ENCODE measurements around the gene MAP2K2.

Gene MAP2K2

DNA sequence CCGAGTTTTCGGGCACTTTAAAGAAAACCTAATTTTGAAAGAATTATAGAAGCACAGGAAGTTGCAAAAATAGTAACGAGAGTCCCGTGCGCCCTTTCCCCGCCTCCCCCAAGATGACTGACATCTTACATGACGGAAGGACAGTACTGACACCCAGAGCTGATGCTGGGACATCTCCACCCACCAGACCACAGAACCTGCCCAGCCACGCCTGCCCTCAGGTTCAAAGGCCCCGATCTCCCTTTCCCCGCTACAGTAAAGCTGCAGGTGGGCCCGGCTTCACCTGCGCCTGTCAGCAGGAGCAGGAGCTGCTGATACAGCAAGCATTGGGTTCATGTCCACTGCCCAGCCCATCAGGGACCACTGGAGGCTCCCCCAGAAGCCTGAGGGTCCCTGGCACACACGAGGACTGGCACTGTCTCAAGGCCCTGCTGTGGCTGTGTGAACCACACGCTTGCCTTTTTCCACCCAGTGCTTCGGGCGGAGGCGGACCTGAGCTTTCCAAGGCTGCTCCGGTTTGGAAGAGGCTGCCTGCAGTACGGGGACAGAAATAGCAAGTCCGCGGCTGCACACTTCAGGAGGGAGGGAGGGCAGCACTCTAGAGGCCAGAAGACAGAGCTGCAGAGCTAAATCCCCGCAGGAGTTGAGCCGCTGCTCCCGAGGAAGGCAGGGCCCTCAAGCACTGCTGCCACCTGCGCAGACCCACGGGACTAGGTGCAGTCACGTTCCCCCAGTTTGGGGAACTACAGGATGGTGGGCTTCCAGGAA, 8.7 kb downstream of the MAP2K2 start:
- TF ChIP-seq, protein P1, sequence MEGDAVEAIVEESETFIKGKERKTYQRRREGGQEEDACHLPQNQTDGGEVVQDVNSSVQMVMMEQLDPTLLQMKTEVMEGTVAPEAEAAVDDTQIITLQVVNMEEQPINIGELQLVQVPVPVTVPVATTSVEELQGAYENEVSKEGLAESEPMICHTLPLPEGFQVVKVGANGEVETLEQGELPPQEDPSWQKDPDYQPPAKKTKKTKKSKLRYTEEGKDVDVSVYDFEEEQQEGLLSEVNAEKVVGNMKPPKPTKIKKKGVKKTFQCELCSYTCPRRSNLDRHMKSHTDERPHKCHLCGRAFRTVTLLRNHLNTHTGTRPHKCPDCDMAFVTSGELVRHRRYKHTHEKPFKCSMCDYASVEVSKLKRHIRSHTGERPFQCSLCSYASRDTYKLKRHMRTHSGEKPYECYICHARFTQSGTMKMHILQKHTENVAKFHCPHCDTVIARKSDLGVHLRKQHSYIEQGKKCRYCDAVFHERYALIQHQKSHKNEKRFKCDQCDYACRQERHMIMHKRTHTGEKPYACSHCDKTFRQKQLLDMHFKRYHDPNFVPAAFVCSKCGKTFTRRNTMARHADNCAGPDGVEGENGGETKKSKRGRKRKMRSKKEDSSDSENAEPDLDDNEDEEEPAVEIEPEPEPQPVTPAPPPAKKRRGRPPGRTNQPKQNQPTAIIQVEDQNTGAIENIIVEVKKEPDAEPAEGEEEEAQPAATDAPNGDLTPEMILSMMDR (conservative IDR thresholded peaks at IDR 0.05; ENCODE audit: low read depth, low read length), result no peak
- DNase-seq (ENCODE audit: low read depth), result no peak
- no peak overlapping the region for H3K4me3 ChIP-seq (ENCODE audit: low read depth, low read length)

DNA sequence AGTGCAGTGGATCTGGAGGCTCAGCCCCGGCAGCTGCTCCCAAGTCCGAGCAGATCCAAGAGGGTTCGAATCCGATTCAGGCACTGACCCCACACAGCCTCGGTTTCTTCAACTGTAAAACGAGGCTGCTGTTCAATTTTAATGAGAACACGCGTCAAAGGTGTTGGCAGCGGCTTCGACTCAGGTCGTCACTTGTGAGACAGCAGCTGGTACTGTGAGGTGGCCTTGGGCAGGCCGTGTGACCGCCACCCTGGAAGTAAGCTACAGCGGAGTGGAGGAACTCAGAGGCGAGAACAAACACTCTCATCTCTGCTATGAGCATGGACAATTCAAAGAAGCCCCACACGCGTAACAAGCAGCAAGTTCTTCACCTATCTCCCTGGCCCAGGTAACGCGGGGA, 9.7 kb downstream of the MAP2K2 start:
- DNase-seq (ENCODE audit: low read depth), result no peak
- TF ChIP-seq, protein P1 (conservative IDR thresholded peaks at IDR 0.05; ENCODE audit: low read depth, low read length), result no peak
- no peak overlapping the region for H3K4me3 ChIP-seq (ENCODE audit: low read depth, low read length)

DNA sequence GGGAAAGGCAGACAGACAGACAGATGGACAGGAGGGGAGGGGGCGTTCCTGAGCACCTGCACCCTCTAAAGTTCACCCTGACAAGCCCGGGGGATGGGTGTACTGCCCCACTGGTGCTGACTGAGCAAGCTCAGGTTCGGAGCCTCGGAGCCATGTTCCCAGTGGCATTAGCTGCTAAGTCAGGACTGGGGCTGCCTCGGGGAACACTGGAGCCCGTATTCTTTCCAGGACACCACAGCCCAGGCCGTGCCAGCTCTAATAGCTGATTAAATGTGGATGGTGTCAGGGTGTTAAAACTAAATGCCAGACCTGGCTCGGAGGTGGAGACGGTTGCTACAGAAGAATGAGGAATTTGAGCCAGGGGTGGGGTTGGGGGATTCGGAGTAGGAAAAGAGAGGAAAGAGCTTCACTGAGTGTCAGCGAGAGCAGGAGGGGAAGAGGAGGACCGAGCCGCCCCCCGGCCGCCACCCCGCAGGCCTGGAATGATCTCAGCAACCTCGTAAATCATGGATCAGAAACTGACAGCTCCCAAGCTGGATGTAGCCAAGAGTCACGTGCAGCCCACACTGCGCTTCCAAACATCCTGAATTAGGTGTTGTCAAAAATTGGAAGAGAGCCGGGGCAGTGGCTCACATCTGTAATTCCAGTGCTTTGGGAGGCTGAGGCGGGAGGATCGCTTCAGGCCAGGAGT, 10.4 kb downstream of the MAP2K2 start:
- no peak for DNase-seq (ENCODE audit: low read depth)
- TF ChIP-seq, protein P1 (conservative IDR thresholded peaks at IDR 0.05; ENCODE audit: low read depth, low read length), result no peak
- no peak overlapping the region for H3K4me3 ChIP-seq (ENCODE audit: low read depth, low read length)

DNA sequence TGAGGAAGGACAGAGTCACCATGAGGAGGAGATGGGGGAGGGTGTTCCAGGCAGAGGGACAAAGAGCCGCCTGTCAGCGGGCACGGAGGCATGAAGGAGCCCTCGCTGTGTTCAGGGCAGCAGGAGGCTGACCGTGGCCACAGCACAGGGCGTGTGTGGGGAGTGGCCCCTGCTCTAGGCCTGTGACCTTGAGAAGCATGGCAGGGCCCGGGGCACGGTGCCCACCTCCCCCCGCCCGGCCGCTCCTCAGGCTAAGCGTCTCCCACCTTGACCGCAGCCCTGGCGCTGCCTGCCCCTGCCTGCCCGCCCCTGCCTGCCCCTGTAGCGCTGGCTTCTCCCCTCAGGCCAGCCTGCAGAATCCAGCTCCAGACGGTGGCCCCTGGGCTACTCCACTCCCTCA, 11.6 kb downstream of the MAP2K2 start:
- no peak overlapping the region for H3K4me3 ChIP-seq (ENCODE audit: low read depth, low read length)
- no peak for DNase-seq (ENCODE audit: low read depth)
- TF ChIP-seq, protein P1 (conservative IDR thresholded peaks at IDR 0.05; ENCODE audit: low read depth, low read length), result no peak

DNA sequence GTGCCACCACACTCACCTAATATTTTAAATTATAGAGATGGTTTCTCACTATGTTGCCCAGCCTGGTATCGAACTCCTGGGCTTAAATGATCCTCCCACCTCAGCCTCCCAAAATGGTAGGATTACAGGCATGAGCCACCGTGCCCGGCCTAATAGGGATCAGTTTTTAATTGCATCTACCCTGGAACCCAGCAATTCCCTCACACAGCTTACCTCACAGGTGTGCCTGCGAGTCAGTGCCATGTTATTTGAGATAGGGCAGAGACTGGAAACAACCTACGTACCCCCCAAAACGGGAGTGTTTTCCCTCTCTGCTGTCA, 14.3 kb downstream of the MAP2K2 start:
- H3K4me3 ChIP-seq (ENCODE audit: low read depth, low read length), result no peak overlapping the region
- TF ChIP-seq, protein P1 (conservative IDR thresholded peaks at IDR 0.05; ENCODE audit: low read depth, low read length), result no peak
- DNase-seq (ENCODE audit: low read depth), result no peak

DNA sequence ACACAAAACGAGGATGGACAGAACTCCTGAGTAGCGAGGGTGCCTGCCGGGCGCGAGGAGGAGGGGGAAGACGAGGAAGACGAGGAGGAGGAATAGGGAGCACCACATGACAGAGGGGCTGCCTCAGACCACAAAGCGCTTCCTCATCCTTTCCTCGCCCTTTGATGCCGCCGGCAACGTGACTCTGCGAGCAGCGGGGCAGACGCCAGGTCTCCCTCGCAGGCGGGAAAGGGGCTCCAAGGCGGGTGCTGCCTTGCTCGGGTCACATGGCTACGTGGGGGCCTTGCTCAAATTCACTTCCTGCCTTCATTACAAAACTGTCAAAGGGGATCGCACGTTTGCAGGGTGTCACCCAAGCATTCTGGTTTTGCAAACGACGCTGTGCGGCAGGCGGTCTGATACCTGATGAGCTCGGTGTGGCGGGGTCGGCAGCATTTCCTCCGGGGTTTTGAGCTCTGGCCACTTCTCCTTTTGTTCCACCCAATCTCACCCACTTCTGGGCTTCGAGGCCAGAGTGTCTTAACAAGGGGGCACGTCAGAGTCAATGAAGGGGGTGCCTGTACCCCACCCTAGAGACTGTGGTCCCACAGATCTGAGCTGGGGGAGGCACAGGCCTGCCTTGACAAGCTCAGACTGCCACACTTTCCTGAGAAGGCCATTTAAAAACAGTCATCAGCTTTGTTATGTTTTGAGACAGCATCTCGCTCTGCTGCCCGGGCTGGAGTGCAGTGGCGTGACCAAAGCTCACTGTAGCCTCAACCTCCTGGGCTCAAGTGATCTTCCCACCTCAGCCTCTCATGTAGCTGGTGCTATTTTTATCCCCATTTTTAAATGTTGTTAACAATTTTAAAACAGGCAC, 14.9 kb downstream of the MAP2K2 start:
- DNase-seq (ENCODE audit: low read depth), result no peak
- TF ChIP-seq, protein P1 (conservative IDR thresholded peaks at IDR 0.05; ENCODE audit: low read depth, low read length), result no peak
- no peak overlapping the region for H3K4me3 ChIP-seq (ENCODE audit: low read depth, low read length)

All from choroid plexus epithelial cell (primary cell).